Ishikawa (cell line): ENCODE measurements around the gene SLC7A11.

Experiments
- CEBPB ChIP-seq: IDR thresholded peaks from 2 replicates; pipeline ENCODE4 v1.6.1; 2012
- CREB1 ChIP-seq: IDR thresholded peaks from 2 replicates; pipeline ENCODE4 v1.6.1; 2012; ENCODE audit warnings: low read depth
- EGR1 ChIP-seq: IDR thresholded peaks from 2 replicates; pipeline ENCODE4 v1.6.1; 2012
- EP300 ChIP-seq: IDR thresholded peaks from 2 replicates; pipeline ENCODE4 v1.6.1; 2012; ENCODE audit warnings: borderline replicate concordance
- FOXM1 ChIP-seq: IDR thresholded peaks from 2 replicates; pipeline ENCODE4 v1.6.1; 2012; ENCODE audit warnings: low read depth, borderline replicate concordance
- MAX ChIP-seq: IDR thresholded peaks from 2 replicates; pipeline ENCODE4 v1.6.1; 2012
- NFIC ChIP-seq: IDR thresholded peaks from 2 replicates; pipeline ENCODE4 v1.6.1; 2012
- RAD21 ChIP-seq: IDR thresholded peaks from 2 replicates; pipeline ENCODE4 v1.6.1; 2012; ENCODE audit warnings: low read depth
- REST ChIP-seq: IDR thresholded peaks from 2 replicates; pipeline ENCODE4 v1.6.1; 2012; ENCODE audit warnings: low read depth, mild to moderate bottlenecking
- TAF1 ChIP-seq: IDR thresholded peaks from 2 replicates; pipeline ENCODE4 v1.6.1; 2012; ENCODE audit warnings: low read depth, mild to moderate bottlenecking
- TCF12 ChIP-seq: IDR thresholded peaks from 2 replicates; pipeline ENCODE4 v1.6.1; 2012; ENCODE audit warnings: low read depth
- TEAD4 ChIP-seq: IDR thresholded peaks from 2 replicates; pipeline ENCODE4 v1.6.1; 2012
- USF1 ChIP-seq: IDR thresholded peaks from 2 replicates; pipeline ENCODE4 v1.6.1; 2012
- YY1 ChIP-seq: IDR thresholded peaks from 2 replicates; pipeline ENCODE4 v1.6.1; 2012; ENCODE audit warnings: low read depth
- ZBTB7A ChIP-seq: IDR thresholded peaks from 2 replicates; pipeline ENCODE4 v1.6.1; 2012; ENCODE audit warnings: low read depth

SLC7A11 gene

GRCh38 chr4:138163171-138163570, 79.0 kb downstream of the SLC7A11 start:
- no peak for TF ChIP-seq REST
- TF ChIP-seq TAF1, result no peak
- no peak for TF ChIP-seq EGR1
- TF ChIP-seq CREB1, result no peak
- TF ChIP-seq EP300, result no peak
- TF ChIP-seq RAD21, result no peak
- no peak for TF ChIP-seq FOXM1
- TF ChIP-seq CEBPB, result no peak
- no peak for TF ChIP-seq TCF12
- no peak for TF ChIP-seq ZBTB7A
- TF ChIP-seq YY1, result no peak
- TF ChIP-seq NFIC, result no peak
- no peak for TF ChIP-seq TEAD4

DNA sequence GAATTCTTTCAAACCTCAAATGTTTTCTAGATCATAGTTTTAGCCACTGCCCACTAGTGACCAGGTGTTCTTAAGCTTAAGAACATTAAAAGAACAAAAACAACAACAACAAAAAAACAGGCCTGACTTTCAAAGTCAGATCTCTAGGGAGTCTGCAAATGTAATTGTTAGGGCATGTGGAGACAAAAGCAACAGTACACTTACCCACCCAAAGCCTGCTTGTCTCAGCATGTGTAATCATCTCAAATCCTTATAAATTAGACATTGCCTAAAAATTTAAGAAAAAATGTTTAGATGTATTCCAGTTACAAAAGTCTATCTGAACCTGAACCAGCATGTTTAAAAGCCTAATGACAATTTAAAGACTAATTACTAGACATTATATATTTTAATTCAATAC, 79.9 kb downstream of the SLC7A11 start:
- no peak for TF ChIP-seq REST
- no peak for TF ChIP-seq TEAD4
- no peak for TF ChIP-seq MAX
- no peak for TF ChIP-seq FOXM1
- no peak for TF ChIP-seq TAF1
- no peak for TF ChIP-seq ZBTB7A
- TF ChIP-seq CEBPB, result no peak
- TF ChIP-seq CREB1, result no peak
- no peak for TF ChIP-seq EGR1
- TF ChIP-seq RAD21, result no peak
- no peak for TF ChIP-seq USF1
- no peak for TF ChIP-seq TCF12
- TF ChIP-seq EP300, result no peak
- TF ChIP-seq NFIC, result no peak
- no peak for TF ChIP-seq YY1

DNA sequence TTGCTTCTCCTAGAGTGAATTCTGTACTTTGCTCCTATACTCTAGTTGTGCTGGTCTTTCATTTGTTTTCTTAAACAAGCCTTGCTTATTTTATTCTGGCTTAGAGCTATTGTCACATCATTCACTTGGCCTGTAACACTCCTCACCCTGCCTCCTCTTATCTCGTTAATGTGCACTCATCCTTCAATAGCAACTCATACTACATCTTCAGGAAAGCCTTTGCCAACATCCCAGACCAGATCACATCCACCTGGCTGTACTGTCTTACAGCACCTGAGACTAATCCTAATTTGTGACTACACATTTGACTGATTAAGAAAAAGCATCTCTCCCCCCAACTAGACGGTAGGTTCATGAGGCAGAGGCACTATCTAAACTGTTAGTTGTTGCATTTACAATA, 80.8 kb downstream of the SLC7A11 start:
- no peak for TF ChIP-seq CEBPB
- no peak for TF ChIP-seq TAF1
- TF ChIP-seq USF1, result no peak
- no peak for TF ChIP-seq EGR1
- no peak for TF ChIP-seq TEAD4
- TF ChIP-seq NFIC, result no peak
- TF ChIP-seq FOXM1, result no peak
- no peak for TF ChIP-seq MAX
- no peak for TF ChIP-seq TCF12
- no peak for TF ChIP-seq ZBTB7A
- no peak for TF ChIP-seq REST
- TF ChIP-seq CREB1, result no peak
- TF ChIP-seq YY1, result no peak
- TF ChIP-seq EP300, result no peak
- TF ChIP-seq RAD21, result no peak

GRCh38 chr4:138158746-138159297, 83.3 kb downstream of the SLC7A11 start:
- no peak for TF ChIP-seq REST
- TF ChIP-seq TAF1, result no peak
- TF ChIP-seq TCF12, result no peak
- no peak for TF ChIP-seq EGR1
- no peak for TF ChIP-seq ZBTB7A
- no peak for TF ChIP-seq YY1
- no peak for TF ChIP-seq EP300
- no peak for TF ChIP-seq CEBPB
- no peak for TF ChIP-seq NFIC
- TF ChIP-seq MAX, result no peak
- no peak for TF ChIP-seq TEAD4
